SK-N-SH treated with all-trans-retinoic acid at 6 μM for 48 hours (cell line): ENCODE results near the gene ACE.

ENCODE experiments used
- ATAC-seq: fragments of 200-7000 bp; cut with Tn5 transposase; 3 replicates; pipeline ENCODE4 v1.9.1; 2020; ENCODE audit warnings: mild to moderate bottlenecking, moderate library complexity
- ARNTL ChIP-seq: fragments of 450-650 bp; formaldehyde crosslinking; IDR thresholded peaks from 2 replicates; pipeline ENCODE4 v1.5.0; 2020; ENCODE audit warnings: low read depth, mild to moderate bottlenecking, moderate library complexity, borderline replicate concordance
- ESRRG ChIP-seq: fragments of 250-450 bp; sonication (Bioruptor Pico); IDR thresholded peaks from 2 replicates; pipeline ENCODE4 v1.6.1; 2021; ENCODE audit warnings: mild to moderate bottlenecking
- GLIS3 ChIP-seq: fragments of 250-450 bp; sonication (Bioruptor Pico); IDR thresholded peaks from 2 replicates; pipeline ENCODE4 v1.5.0; 2020; ENCODE audit warnings: mild to moderate bottlenecking, moderate library complexity
- OSR1 ChIP-seq: fragments of 250-450 bp; sonication (Bioruptor Pico); IDR thresholded peaks from 2 replicates; pipeline ENCODE4 v1.8.0; 2022; ENCODE audit warnings: moderate library complexity, mild to moderate bottlenecking, inconsistent platforms
- PPARA ChIP-seq: fragments of 250-450 bp; sonication (Bioruptor Pico); IDR thresholded peaks from 2 replicates; pipeline ENCODE4 v1.5.0; 2020; ENCODE audit warnings: mild to moderate bottlenecking, borderline replicate concordance
- RARB ChIP-seq: fragments of 250-450 bp; sonication (Bioruptor Pico); IDR thresholded peaks from 2 replicates; pipeline ENCODE4 v1.8.0; 2021; ENCODE audit warnings: mild to moderate bottlenecking, moderate library complexity
- SNAI2 ChIP-seq: fragments of 250-450 bp; sonication (Bioruptor Pico); IDR thresholded peaks from 2 replicates; pipeline ENCODE4 v1.5.0; 2020; ENCODE audit warnings: mild to moderate bottlenecking, moderate library complexity
- TCF4 ChIP-seq: fragments of 250-450 bp; sonication (Bioruptor Pico); IDR thresholded peaks from 2 replicates; pipeline ENCODE4 v1.8.0; 2021; ENCODE audit warnings: mild to moderate bottlenecking, moderate library complexity, borderline replicate concordance
- TOX ChIP-seq: fragments of 250-450 bp; sonication (Bioruptor Pico); IDR thresholded peaks from 2 replicates; pipeline ENCODE4 v1.8.0; 2021; ENCODE audit warnings: mild to moderate bottlenecking, moderate library complexity, borderline replicate concordance
- ZC3H10 ChIP-seq: fragments of 250-450 bp; sonication (Bioruptor Pico); IDR thresholded peaks from 2 replicates; pipeline ENCODE4 v1.5.1; 2021; ENCODE audit warnings: mild to moderate bottlenecking, moderate library complexity
- ZFP3 ChIP-seq: fragments of 250-450 bp; sonication (Bioruptor Pico); IDR thresholded peaks from 2 replicates; pipeline ENCODE4 v1.5.0; 2020; ENCODE audit warnings: mild to moderate bottlenecking, moderate library complexity
- ZNF565 ChIP-seq: fragments of 450-650 bp; formaldehyde crosslinking; conservative IDR thresholded peaks from 2 replicates; pipeline ENCODE4 v1.5.0; 2020; ENCODE audit warnings: low read depth, mild to moderate bottlenecking, moderate library complexity
- ZNF70 ChIP-seq: fragments of 450-650 bp; formaldehyde crosslinking; IDR thresholded peaks from 2 replicates; pipeline ENCODE4 v1.5.0; 2020; ENCODE audit warnings: mild to moderate bottlenecking, moderate library complexity
- ZNF8 ChIP-seq: fragments of 450-650 bp; formaldehyde crosslinking; IDR thresholded peaks from 2 replicates; pipeline ENCODE4 v1.5.0; 2020; ENCODE audit warnings: mild to moderate bottlenecking, moderate library complexity
- TF ChIP-seq, protein P1 (sequence below): fragments of 250-450 bp; sonication (Bioruptor Pico); IDR thresholded peaks from 2 replicates; pipeline ENCODE4 v1.8.0; 2020; ENCODE audit warnings: mild to moderate bottlenecking, moderate library complexity, borderline replicate concordance
- TF ChIP-seq, protein P2 (sequence below): fragments of 250-450 bp; sonication (Bioruptor Pico); IDR thresholded peaks from 2 replicates; pipeline ENCODE4 v1.5.1; 2021; ENCODE audit warnings: mild to moderate bottlenecking, moderate library complexity
- TF ChIP-seq, protein P3 (sequence below): fragments of 250-450 bp; sonication (Bioruptor Pico); IDR thresholded peaks from 2 replicates; pipeline ENCODE4 v1.5.0; 2020; ENCODE audit warnings: mild to moderate bottlenecking, moderate library complexity
- TF ChIP-seq, protein P4 (sequence below): fragments of 250-450 bp; sonication (Bioruptor Pico); IDR thresholded peaks from 2 replicates; pipeline ENCODE4 v1.5.1; 2020; ENCODE audit warnings: low read depth, mild to moderate bottlenecking, moderate library complexity

The ACE gene

DNA sequence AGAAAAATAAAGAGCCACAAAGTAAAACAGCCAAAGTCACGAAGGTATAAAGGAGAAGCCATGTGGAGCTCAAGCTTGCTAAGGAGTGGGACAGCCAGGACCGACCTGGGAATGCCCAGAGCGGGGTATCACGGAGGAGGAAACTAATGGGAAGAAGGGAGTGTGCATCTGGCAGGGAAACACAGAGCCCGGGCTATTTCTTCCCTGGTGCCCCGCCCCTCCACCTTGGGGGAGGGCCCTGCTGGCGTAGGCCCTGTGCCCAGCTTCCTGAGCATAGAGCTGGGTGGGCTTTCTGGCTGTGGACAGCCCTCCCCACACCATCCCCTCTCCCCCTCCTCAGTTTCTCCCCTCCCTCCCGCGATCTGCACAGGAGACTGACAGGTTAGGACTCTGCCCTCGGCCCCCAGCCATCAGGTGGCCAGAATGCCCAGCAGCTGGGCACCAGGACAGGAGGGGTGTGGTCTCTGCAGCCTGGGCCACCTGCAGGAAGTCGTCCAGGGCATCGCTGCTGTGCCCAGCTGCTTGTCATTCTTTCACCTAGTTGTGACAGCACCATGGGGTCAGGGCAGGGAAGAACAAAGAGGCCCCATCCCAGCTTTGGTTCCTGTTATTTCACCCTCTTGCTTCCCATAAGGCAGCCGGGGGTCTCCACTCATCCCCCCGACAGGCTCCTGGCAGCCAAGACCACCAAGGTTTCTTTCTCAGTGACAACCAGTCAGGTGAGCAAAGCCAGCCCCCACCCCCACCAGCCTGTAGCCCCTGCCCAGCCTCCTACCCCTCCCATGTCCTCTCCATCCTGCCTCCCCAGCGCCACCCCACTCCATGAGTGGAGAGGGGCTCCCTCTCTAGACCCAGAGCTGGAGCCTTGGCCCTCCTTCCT is 66.3 kb downstream of the ACE start (continued):
- TF ChIP-seq ZC3H10 (CRISPR knock-in tag) (no peak), ZFP3 (no peak), ESRRG (no peak), ZNF8 (CRISPR knock-in tag) (no peak), TOX (no peak), ZNF70 (CRISPR knock-in tag) (no peak)
- TF ChIP-seq, protein P1, sequence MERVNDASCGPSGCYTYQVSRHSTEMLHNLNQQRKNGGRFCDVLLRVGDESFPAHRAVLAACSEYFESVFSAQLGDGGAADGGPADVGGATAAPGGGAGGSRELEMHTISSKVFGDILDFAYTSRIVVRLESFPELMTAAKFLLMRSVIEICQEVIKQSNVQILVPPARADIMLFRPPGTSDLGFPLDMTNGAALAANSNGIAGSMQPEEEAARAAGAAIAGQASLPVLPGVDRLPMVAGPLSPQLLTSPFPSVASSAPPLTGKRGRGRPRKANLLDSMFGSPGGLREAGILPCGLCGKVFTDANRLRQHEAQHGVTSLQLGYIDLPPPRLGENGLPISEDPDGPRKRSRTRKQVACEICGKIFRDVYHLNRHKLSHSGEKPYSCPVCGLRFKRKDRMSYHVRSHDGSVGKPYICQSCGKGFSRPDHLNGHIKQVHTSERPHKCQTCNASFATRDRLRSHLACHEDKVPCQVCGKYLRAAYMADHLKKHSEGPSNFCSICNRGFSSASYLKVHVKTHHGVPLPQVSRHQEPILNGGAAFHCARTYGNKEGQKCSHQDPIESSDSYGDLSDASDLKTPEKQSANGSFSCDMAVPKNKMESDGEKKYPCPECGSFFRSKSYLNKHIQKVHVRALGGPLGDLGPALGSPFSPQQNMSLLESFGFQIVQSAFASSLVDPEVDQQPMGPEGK (CRISPR knock-in tag): no peak

DNA sequence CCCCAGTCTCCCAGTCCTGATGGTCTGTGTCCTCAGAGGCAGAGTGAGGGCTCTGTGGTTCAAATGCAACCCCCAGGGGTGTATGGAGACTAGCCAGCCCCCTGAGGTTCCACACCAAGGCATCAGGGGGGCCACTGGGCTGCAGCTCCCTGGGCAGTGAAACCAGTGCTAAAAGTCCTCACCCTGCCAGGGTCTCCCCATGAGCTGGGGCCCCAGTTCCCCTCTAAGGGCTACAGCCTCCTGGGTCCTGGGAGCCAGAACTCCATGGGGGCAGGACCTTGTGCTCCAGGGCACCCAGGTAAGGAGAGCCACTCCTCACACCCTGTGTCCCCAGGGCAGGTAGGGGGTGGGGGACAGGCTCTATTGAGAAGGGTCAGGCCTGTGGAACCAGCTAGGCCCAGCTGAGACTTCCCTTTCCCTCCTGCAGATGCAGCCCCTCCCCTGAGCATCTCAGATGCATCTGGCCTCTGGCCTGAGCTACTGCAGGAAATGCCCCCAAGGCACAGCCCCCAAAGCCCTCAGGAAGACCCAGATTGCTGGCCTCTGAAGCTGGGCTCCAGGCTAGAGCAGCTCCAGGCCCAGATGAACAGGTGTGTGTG is 67.1 kb downstream of the ACE start:
- ATAC-seq: no peak
- no peak for TF ChIP-seq ZNF8 (CRISPR knock-in tag)
- TF ChIP-seq, protein P2, sequence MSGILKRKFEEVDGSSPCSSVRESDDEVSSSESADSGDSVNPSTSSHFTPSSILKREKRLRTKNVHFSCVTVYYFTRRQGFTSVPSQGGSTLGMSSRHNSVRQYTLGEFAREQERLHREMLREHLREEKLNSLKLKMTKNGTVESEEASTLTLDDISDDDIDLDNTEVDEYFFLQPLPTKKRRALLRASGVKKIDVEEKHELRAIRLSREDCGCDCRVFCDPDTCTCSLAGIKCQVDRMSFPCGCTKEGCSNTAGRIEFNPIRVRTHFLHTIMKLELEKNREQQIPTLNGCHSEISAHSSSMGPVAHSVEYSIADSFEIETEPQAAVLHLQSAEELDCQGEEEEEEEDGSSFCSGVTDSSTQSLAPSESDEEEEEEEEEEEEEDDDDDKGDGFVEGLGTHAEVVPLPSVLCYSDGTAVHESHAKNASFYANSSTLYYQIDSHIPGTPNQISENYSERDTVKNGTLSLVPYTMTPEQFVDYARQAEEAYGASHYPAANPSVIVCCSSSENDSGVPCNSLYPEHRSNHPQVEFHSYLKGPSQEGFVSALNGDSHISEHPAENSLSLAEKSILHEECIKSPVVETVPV (CRISPR knock-in tag): no peak

DNA sequence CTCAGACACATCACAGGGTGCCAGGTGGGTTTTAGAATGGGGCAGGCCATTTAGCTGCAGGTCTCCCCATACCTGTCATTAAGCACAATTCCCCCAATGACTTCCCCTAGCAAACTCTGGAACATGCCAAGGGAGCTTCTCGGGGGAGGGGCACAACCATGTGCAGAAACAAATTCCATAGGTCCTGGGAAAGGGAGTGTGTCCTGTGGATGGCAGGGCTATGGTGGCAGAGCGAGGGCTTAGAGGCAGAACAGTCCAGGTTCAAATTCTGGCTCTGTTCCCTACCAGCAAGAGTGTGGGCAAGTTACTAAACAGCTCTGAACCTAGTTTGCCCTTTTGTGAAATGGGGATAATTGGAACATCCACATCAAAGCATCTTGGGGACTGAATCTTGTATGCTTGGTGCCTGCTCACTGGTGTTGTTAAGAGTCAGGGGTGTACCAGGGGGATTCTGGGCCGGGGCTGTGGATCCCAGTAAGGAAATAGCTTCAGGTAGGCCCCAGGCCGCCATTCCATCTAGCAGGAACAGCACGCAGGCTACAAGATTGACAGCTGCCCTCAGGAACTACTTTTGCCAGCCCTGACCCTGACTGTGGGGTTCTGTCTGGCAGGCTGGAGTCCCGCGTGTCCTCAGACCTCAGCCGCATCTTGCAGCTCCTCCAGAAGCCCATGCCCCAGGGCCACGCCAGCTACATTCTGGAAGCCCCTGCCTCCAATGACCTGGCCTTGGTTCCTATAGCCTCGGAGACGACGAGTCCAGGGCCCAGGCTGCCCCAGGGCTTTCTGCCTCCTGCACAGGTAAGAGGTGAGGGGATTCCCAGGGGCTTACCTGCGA is 67.8 kb downstream of the ACE start:
- TF ChIP-seq, protein P3, sequence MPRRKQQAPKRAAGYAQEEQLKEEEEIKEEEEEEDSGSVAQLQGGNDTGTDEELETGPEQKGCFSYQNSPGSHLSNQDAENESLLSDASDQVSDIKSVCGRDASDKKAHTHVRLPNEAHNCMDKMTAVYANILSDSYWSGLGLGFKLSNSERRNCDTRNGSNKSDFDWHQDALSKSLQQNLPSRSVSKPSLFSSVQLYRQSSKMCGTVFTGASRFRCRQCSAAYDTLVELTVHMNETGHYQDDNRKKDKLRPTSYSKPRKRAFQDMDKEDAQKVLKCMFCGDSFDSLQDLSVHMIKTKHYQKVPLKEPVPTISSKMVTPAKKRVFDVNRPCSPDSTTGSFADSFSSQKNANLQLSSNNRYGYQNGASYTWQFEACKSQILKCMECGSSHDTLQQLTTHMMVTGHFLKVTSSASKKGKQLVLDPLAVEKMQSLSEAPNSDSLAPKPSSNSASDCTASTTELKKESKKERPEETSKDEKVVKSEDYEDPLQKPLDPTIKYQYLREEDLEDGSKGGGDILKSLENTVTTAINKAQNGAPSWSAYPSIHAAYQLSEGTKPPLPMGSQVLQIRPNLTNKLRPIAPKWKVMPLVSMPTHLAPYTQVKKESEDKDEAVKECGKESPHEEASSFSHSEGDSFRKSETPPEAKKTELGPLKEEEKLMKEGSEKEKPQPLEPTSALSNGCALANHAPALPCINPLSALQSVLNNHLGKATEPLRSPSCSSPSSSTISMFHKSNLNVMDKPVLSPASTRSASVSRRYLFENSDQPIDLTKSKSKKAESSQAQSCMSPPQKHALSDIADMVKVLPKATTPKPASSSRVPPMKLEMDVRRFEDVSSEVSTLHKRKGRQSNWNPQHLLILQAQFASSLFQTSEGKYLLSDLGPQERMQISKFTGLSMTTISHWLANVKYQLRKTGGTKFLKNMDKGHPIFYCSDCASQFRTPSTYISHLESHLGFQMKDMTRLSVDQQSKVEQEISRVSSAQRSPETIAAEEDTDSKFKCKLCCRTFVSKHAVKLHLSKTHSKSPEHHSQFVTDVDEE (CRISPR knock-in tag): no peak
- TF ChIP-seq RARB (no peak), GLIS3 (CRISPR knock-in tag) (no peak)
- ATAC-seq: no peak

DNA sequence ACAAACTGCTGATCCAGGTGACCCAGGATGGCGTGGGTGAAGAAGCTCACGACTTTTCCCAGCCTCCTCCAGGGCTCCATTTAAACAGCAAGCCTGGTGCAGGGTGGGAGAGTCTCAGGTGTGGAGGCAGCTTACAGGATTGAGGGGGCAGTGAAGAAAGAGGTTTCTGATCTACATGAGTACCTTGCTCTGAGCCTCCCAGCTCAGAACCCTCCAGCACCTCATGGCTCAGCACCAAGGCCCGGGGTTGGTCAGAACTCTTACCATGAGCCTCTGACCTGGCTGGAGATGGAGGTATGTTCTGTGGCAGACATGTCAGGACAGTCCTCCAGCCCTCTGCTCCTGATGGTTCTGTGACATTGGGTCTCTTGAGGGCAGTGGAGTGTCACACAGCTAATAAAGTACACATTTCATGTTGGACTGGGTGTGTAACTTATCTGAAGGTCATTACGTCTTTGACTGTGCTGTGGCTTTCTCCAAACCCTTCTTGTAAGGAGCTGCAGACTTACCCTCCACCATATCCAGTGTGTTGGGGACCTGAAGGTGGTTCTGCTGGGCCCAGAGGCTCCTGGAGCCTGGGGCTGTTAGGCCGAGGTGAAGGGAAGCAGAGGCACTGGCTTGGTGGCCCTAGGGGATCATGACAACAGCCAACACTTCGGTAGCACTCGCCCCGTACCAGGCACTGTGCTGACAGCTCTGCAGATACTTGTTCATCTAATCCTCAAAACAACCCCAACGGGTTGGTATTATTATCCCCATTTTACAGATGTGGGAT is 69.6 kb downstream of the ACE start:
- ATAC-seq: no peak
- TF ChIP-seq RARB: no peak
- TF ChIP-seq TCF4: no peak
- no peak for TF ChIP-seq OSR1 (CRISPR knock-in tag)
- no peak for TF ChIP-seq PPARA (CRISPR knock-in tag)
- no peak for TF ChIP-seq SNAI2 (CRISPR knock-in tag)
- no peak for TF ChIP-seq ESRRG
- no peak for TF ChIP-seq ZC3H10 (CRISPR knock-in tag)
- TF ChIP-seq, protein P2 (CRISPR knock-in tag): no peak
- TF ChIP-seq, protein P3 (CRISPR knock-in tag): no peak
- TF ChIP-seq, protein P4, sequence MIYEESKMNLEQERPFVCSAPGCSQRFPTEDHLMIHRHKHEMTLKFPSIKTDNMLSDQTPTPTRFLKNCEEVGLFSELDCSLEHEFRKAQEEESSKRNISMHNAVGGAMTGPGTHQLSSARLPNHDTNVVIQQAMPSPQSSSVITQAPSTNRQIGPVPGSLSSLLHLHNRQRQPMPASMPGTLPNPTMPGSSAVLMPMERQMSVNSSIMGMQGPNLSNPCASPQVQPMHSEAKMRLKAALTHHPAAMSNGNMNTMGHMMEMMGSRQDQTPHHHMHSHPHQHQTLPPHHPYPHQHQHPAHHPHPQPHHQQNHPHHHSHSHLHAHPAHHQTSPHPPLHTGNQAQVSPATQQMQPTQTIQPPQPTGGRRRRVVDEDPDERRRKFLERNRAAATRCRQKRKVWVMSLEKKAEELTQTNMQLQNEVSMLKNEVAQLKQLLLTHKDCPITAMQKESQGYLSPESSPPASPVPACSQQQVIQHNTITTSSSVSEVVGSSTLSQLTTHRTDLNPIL: no peak
- no peak for TF ChIP-seq GLIS3 (CRISPR knock-in tag)
- no peak for TF ChIP-seq ARNTL
- no peak for TF ChIP-seq ZNF565 (CRISPR knock-in tag)
- TF ChIP-seq ZFP3: no peak
